ENCODE data around the gene OSBPL7.

OSBPL7 gene

GRCh38 chr17:47822785-47823184 lies 1.2 kb upstream of the OSBPL7 start:
- DNase-seq, result no peak

DNA sequence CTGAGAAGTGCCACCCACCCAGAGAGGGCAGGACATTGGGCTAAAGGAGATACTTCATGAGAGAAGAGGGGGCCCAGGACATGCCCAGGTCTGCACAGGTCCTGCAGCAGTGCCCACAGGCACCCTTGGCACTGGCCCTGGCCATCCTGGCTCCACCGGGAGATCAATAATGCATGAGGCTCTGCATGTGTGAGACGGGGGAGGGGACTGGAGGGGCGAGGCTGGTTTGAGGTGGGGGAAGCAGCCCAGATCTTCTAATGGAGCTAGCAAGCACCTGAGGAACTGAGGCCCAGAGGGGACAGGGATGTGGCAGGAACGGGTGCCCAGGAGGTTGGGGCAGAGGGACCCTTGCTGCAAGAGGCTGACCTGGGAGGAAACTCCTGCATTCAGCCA lies 567 bp downstream of the OSBPL7 start:
- no peak for DNase-seq

GRCh38 chr17:47820033-47820789 lies 1.4 kb downstream of the OSBPL7 start:
- DNase-seq, result no peak

DNA sequence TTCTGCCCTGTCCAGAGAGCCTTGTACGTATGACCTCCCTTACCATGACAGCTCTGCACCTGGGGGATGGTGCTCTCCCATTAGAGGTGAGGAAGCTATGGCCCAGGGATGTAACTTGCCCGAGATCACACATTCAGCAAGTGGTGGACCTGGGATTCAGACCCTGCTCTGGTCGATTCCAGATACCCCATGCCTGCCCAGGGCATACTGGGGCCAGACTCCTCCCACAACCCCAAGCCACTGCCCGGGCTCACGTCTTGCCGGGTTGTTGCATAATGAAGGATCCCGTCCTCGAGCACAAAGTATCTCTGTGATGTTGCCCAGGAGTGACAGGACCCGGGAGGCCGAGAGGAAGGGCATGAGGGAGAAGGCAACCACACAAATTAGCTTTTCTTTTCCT lies 2.1 kb downstream of the OSBPL7 start:
- no peak for DNase-seq

GRCh38 chr17:47818002-47818695 lies 3.4 kb downstream of the OSBPL7 start:
- no peak for DNase-seq

- no peak for DNase-seq
These were observed 4.6 kb downstream of the OSBPL7 start for GRCh38 chr17:47816947-47817346.

DNA sequence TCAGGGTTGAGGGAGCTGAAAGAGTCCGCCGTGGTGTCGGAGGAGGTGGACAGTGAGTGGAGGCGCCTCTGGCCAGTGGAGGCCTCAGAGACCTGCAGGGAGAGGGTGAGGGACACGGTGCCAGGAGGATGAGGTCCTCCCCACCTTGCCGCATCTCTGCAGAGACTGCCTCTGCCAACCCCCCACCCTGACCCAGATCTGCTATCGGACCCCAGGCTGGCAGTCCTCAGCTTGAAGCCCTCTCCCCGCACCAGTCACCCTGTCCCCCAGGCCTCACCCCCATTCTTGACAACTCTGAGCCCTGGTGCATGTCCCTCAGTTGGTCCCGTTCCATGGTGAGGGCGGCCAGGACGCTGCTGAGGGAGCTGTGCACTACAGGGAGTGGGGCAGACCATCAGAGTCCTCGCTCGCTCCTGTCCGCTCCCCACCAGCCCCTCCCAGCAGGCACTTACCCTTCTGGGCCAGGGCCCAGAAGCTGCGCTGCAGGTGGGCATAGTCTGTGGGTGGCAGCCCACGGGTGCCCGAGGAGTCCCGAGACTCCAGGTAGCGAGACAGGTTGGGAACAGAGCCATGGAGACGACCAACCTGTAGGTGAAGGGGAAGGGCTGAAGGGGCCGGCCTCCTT lies 5.4 kb downstream of the OSBPL7 start:
- DNase-seq, result no peak

GRCh38 chr17:47815106-47815918 lies 6.3 kb downstream of the OSBPL7 start:
- DNase-seq, result no peak

DNA sequence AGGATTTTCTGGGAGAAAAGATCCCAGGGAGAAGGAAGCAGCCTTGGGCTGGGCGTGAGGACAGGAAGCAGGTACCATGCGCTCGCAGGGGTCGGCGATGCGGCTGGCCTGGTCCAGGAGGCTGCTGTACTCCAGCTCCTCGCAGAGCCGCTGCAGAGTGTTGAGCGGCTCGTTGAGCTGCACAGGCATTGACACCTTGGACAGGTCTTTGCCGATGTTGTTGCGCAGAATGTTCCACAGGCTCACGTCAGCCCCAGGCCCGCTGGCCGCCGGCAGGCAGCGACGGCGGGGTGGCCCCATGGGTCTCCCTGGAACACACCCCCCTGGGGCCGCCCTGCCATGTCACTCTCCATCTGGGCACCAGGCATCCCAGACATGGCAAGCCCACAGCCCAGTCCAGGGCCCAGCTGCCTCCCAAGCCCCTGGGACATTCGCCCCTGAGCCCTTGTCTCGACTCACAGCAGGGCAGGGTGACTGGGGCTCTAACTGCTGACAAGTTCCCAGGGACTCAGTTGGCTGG lies 8.0 kb downstream of the OSBPL7 start:
- no peak for DNase-seq

DNA sequence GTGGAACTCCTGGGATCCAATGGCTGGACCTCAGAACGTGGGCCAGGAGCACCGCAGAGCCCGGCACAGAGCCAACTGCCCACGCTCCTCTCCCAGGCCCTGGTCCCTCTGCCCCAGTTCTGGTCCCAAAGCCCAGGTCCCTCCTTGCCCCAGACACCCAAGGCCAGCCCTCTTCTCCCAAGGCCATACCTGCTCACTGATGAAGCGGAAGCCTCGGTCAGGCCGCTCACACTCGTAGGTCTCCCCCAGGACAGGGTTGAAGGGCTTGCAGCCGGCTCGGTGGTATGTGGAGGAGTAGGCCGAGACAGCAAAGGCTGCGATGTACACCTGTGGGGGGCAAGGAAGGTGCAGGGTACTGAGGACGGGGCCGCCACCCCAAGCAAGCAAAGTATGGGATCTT lies 8.5 kb downstream of the OSBPL7 start:
- no peak for DNase-seq

- no peak for DNase-seq
These were observed 9.3 kb downstream of the OSBPL7 start for GRCh38 chr17:47812146-47812920.

DNA sequence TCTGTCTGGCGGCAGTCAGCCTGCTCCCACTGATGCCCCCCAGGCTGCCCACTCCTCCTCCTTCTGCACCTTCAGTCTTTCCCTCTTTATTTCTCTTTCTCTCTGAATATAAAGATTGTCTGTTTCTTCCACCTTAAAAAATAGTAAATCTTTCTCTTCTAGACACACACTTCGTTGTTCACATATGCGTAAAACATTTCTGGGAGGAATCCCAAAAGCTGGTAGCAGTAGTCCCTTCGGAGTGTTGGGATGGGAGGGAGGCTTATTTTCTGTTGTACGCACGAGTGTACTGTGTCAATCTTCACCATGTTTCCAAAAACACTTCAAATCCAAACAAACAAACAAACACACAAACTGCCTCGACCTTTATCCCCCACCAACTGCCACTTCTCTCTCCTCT lies 9.9 kb downstream of the OSBPL7 start:
- no peak for DNase-seq

DNA sequence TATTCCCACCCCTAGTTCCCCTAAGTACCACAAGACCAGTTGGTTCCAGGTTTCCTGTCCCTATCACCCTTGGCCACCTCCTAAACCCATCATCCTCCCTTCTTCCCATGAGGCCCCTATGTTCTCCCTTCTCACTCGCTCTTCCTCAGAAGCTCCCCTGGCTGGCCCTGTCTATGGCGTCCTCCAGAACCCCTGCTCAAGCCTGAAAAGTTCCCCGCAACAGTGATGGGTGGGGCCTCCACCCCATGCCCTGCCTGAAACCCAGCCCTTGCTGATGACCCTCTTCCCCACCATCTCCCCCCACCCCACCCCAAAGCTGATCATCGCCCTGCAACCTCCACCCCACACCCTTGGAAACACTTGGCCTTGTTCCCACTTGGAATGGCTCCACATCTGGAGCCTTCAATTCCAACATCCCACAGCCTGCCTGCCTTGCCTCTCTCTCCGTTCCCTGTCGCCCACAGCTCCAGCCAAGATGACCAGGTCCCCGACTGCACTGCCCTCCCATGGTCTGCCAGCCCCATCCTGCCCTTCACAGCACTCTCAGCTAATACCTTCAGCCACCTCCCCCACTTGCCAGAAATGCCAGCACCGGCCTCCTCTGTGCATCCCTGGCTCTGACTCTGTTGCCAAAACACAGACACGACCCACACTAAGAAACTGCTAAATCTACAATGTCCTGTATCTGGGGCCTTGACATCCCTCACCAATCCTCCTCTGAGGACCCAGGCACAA lies 10.5 kb downstream of the OSBPL7 start:
- DNase-seq, result no peak

GRCh38 chr17:47810200-47810821 lies 11.3 kb downstream of the OSBPL7 start:
- DNase-seq, result no peak

DNA sequence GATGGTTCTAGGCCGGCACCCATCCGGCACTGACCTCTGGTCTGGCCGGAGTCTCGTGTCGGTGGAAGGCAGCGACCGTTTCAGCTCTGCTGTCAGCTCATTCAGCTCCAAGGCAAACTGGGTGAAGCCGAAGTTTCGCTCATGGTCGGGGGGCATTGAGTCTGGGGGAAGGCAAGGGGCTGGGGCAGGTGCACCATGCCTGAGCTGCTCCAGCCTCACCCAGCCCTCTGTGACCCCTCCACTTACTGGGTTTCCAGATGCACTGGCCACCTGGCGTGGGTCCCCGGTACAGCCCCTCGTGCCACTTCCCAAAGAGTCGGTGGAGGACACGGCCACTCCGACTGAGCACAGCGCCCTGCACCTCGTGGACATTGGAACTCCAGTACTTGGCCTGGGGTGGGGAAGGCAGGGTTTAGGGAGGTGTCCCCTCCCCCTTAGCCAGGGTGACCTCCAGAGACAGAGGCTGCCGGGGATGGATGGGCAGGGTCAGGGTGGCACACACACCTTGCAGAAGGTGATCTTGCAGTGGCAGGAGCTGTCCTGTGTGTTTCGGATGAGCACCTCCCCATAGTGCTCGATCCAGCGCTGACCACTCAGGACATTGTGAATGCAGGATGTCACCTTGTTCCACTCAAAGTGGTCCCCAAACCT lies 12.6 kb downstream of the OSBPL7 start:
- DNase-seq, result no peak

GRCh38 chr17:47808036-47808829 lies 13.4 kb downstream of the OSBPL7 start:
- no peak for DNase-seq

- DNase-seq, result no peak
These were observed 14.2 kb downstream of the OSBPL7 start for GRCh38 chr17:47807421-47807820.

- DNase-seq, result no peak
These were observed 14.7 kb downstream of the OSBPL7 start for GRCh38 chr17:47806913-47807255.

GRCh38 chr17:47806026-47806912 lies 15.3 kb downstream of the OSBPL7 start:
- no peak for DNase-seq
